Activated naive CD8-positive, alpha-beta T cell treated with anti-CD3 and anti-CD28 coated beads, Interleukin-2, amount 10 ng/mL, durations not matched to agents 7 days and 5 days (primary cell): Measurements from ENCODE around the gene SVOPL. TPM values are rescaled to one million over a fixed set of nuclear protein-coding genes. Genes with fewer than 3 reads are reported as not detected.

Experiments
- ATAC-seq: fragments of 150-1000 bp; cut with Tn5 transposase; one replicate; pipeline ENCODE4 v1.10.0; 2021; ENCODE audit warnings: low read depth, moderate library complexity
- POLR2A ChIA-PET: fragments of 350-600 bp; sonication (Branson Sonifier 250); formaldehyde crosslinking; loops from one replicate; lab custom pipeline; 2021; ENCODE audit warnings: antibody characterized with exemption; lab: Charles Lee
- DNase-seq: peaks from one replicate; pipeline ENCODE4 v3.0.0; 2021
- H3K27ac Mint-ChIP-seq: one replicate; pipeline ENCODE4 v1.8.0; 2022; ENCODE audit warnings: mild to moderate bottlenecking, mixed read lengths
- H3K27me3 Mint-ChIP-seq: one replicate; pipeline ENCODE4 v1.8.0; 2022; ENCODE audit warnings: mild to moderate bottlenecking, moderate library complexity, mixed read lengths
- H3K36me3 Mint-ChIP-seq: one replicate; pipeline ENCODE4 v1.8.0; 2021; ENCODE audit warnings: mild to moderate bottlenecking, mixed read lengths
- H3K4me1 Mint-ChIP-seq: one replicate; pipeline ENCODE4 v1.8.0; 2021; ENCODE audit warnings: mixed read lengths
- H3K4me3 Mint-ChIP-seq: one replicate; pipeline ENCODE4 v1.8.0; 2022; ENCODE audit warnings: mild to moderate bottlenecking, moderate library complexity, mixed read lengths
- H3K9me3 Mint-ChIP-seq: one replicate; pipeline ENCODE4 v1.8.0; 2021; ENCODE audit warnings: mixed read lengths
- total RNA-seq, 2 experiments: library from RNA; stranded (reverse); gene quantifications; one replicate each; pipeline ENCODE4 v1.2.3, GENCODE V29; 2021

SVOPL gene
- total RNA-seq, 2 experiments from 2014 or later: 2.5 to 4.9 TPM

DNA sequence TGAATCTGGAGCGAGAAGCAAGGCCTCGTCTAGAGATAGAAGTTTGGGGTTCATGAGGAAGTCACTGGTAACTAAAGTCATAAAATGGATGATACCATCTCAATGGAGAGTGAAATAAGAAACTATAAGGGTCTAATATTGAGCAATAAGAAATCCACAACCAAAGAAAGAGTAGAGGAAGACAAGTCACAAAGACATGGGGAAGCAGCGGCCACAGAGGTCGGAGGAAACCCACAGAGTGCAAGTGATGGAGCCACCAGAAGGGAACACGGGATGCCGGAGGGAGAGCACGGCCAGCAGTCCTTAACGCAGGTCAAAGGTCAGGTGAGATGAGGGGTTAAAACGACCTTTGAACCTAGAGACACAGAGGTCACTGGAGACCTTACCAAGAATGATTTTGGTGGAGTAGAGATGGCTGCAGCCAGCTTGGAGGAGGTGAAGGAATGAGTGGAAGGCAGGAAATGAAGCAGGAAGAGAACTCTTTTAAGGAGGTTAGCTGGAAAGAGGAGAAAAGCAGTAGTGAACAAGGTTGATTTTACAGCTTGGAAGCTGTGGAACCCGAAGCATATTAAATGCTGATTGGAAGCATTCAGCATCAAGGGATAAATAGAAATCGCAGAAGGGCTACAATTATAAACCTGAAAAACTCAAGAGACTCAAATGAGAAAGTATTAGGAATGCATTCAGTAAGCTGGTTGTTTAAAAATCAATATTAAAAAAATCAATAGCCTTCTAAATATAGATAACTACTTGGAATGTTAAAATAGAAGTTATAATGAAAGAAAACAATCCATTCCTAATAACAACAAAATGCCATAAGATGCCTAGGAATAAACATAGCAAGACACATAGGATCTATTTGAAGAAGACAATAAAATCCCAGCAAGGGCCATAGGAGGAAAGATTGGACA is 93.7 kb downstream of the SVOPL start:
- Mint-ChIP-seq H3K27me3 (no peaks in the 10 kb centered on the region), H3K4me1 (peaks cover 6% of the 10 kb centered on the region), H3K27ac (no peak overlapping the region), H3K9me3 (no peaks in the 10 kb centered on the region), H3K4me3 (no peak overlapping the region), H3K36me3 (no peaks in the 10 kb centered on the region)
- ATAC-seq: no peak
- POLR2A ChIA-PET: interaction anchor here (1.0 kb wide), 1 partner anchor 18 kb away, joined by 3 read pairs; no protein-coding TSS in a partner anchor
- DNase-seq: no peak

GRCh38 chr7:138606236-138606635 is 94.9 kb downstream of the SVOPL start:
- POLR2A ChIA-PET: no interaction called here
- Mint-ChIP-seq H3K4me1 (peaks cover 7% of the 10 kb centered on the region), H3K27ac (no peak overlapping the region), H3K36me3 (no peaks in the 10 kb centered on the region), H3K4me3 (no peak overlapping the region), H3K27me3 (no peaks in the 10 kb centered on the region), H3K9me3 (no peaks in the 10 kb centered on the region)
- ATAC-seq (no peak), DNase-seq (no peak)

DNA sequence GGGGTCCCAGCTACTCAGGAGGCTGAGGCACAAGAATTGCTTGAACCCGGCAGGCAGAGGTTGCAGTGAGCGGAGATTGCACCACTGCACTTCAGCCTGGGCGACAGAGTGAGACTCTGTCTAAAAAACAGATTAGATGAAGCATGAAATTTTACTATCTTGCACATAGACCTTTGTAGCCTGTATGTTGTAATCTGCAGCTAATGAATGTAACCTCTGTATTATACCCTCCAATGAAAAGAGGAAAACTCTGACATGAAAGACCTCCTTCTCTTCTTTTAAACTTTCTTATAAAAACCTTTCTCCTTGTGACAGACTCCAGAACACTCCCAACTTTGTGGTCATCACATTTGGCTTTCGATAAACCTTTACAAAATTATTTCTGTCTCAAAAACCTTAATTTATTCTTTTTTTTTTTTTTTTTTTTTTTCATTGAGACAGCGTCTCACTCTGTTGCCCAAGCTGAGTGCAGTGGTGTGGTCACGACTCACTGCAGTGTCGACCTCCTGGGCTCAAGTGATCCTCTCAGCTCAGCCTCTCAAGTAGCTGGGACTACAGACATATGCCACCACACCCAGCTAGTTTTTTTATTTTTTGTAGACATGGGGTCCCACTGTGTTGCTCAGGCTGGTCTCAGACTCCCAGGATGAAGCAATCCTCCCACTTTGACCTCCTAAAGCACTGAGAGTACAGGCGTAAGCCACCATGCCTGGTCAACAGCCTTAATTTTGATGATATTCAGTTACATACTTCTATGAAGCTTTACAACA is 97.4 kb downstream of the SVOPL start:
- POLR2A ChIA-PET: interaction anchor here (0.6 kb wide), 1 partner anchor 83 kb away, joined by 4 read pairs; no protein-coding TSS in a partner anchor
- Mint-ChIP-seq H3K36me3 (no peaks in the 10 kb centered on the region), H3K4me3 (no peak overlapping the region)

DNA sequence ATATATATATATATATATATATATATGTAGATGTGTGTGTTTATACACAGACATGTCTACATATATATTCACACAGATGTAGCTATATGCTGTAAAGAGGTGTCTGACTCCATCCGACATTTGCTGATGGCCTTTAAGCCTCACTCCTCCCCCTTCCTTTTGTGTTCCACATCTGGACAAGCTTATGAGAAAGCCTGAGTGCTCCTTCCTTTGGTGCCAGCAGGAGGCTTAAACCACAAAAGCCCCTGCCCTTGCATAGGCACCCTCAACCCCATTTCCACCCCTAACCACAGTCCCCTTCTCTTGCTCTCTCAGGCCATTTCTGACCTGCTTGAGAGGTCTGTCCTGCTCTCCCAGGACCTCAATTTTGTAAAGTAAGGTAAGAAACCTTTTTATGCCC is 98.7 kb downstream of the SVOPL start:
- no peaks in the 10 kb centered on the region for H3K27me3 Mint-ChIP-seq
- H3K4me3 Mint-ChIP-seq: no peak overlapping the region
- DNase-seq: no peak
- H3K27ac Mint-ChIP-seq: no peak overlapping the region
- H3K9me3 Mint-ChIP-seq: no peaks in the 10 kb centered on the region
- POLR2A ChIA-PET: no interaction called here
- H3K4me1 Mint-ChIP-seq: peaks cover 4% of the 10 kb centered on the region
- no peak for ATAC-seq
- no peaks in the 10 kb centered on the region for H3K36me3 Mint-ChIP-seq

More for the DNA sequence above, 97.4 kb downstream of the SVOPL start:
- ATAC-seq (no peak), DNase-seq (no peak)
- H3K27ac Mint-ChIP-seq: no peak overlapping the region
- no peaks in the 10 kb centered on the region for H3K27me3 Mint-ChIP-seq
- peaks cover 7% of the 10 kb centered on the region for H3K4me1 Mint-ChIP-seq
- no peaks in the 10 kb centered on the region for H3K9me3 Mint-ChIP-seq

GRCh38 chr7:138595454-138595853 is 105.7 kb downstream of the SVOPL start:
- ATAC-seq (no peak), DNase-seq (no peak)
- peaks cover 5% of the 10 kb centered on the region for H3K36me3 Mint-ChIP-seq
- POLR2A ChIA-PET: no interaction called here
- H3K4me3 Mint-ChIP-seq: no peak overlapping the region
- H3K27me3 Mint-ChIP-seq: no peaks in the 10 kb centered on the region
- no peaks in the 10 kb centered on the region for H3K4me1 Mint-ChIP-seq
- no peaks in the 10 kb centered on the region for H3K9me3 Mint-ChIP-seq
- H3K27ac Mint-ChIP-seq: no peak overlapping the region

DNA sequence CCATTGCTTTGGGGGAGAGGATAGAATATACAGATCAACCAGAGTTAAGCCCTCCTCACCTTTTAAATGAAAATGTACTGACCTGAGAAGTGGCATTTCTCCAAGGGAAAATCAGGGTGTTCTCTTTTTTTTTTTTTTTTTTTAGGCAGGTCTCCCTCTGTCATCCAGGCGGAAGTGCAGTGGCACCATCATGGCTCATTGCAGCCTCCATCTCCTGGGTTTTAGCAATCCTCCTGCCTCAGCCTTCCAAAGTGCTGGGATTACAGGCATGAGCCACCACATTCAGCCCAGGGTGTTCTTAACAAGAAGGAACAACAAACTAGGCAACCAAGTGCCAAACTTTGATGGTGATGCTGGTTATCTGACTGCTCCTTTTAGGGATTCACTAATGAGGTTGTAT is 111.0 kb downstream of the SVOPL start:
- Mint-ChIP-seq H3K36me3 (peaks cover 27% of the 10 kb centered on the region), H3K27ac (no peak overlapping the region), H3K4me1 (no peaks in the 10 kb centered on the region), H3K4me3 (no peak overlapping the region), H3K9me3 (no peaks in the 10 kb centered on the region), H3K27me3 (no peaks in the 10 kb centered on the region)
- no peak for ATAC-seq
- DNase-seq: no peak
- POLR2A ChIA-PET: no interaction called here

- Mint-ChIP-seq H3K36me3 (peaks cover 38% of the 10 kb centered on the region), H3K27ac (no peak overlapping the region), H3K27me3 (no peaks in the 10 kb centered on the region), H3K9me3 (no peaks in the 10 kb centered on the region), H3K4me1 (no peaks in the 10 kb centered on the region), H3K4me3 (no peak overlapping the region)
- ATAC-seq (no peak), DNase-seq (no peak)
- POLR2A ChIA-PET: no interaction called here
These were observed 112.2 kb downstream of the SVOPL start for GRCh38 chr7:138588986-138589385.

GRCh38 chr7:138587485-138587884 is 113.7 kb downstream of the SVOPL start:
- Mint-ChIP-seq H3K27ac (no peak overlapping the region), H3K4me1 (no peaks in the 10 kb centered on the region), H3K27me3 (no peaks in the 10 kb centered on the region), H3K4me3 (no peak overlapping the region), H3K9me3 (no peaks in the 10 kb centered on the region), H3K36me3 (peaks cover 41% of the 10 kb centered on the region)
- DNase-seq: no peak
- no peak for ATAC-seq
- POLR2A ChIA-PET: no interaction called here

GRCh38 chr7:138585283-138585993 is 115.7 kb downstream of the SVOPL start:
- H3K27ac Mint-ChIP-seq: no peak overlapping the region
- POLR2A ChIA-PET: no interaction called here
- no peaks in the 10 kb centered on the region for H3K27me3 Mint-ChIP-seq
- no peaks in the 10 kb centered on the region for H3K9me3 Mint-ChIP-seq
- no peak overlapping the region for H3K4me3 Mint-ChIP-seq
- H3K36me3 Mint-ChIP-seq: peaks cover 48% of the 10 kb centered on the region
- H3K4me1 Mint-ChIP-seq: no peaks in the 10 kb centered on the region
- DNase-seq (no peak), ATAC-seq (no peak)

DNA sequence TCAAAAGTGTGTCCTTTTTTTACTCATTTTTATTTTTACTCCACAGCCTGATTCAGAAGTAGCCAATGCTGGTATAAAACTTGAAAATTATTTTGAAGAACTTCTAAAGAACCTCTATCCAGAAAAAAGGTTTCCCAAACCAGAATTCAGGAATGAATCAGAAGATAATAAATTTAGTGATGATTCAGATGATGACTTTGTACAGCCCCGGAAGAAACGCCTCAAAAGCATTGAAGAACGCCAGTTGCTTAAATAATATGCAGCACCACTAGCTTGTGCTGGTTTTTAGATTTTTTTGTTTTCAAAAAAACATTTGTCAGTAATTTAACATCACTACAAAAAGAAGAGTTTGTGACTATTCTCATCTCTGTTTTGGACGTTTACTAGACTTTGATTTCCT is 116.5 kb downstream of the SVOPL start:
- Mint-ChIP-seq H3K27ac (no peak overlapping the region), H3K9me3 (no peaks in the 10 kb centered on the region), H3K4me1 (no peaks in the 10 kb centered on the region), H3K27me3 (no peaks in the 10 kb centered on the region), H3K36me3 (peaks cover 51% of the 10 kb centered on the region), H3K4me3 (no peak overlapping the region)
- DNase-seq (no peak), ATAC-seq (no peak)
- POLR2A ChIA-PET: no interaction called here

DNA sequence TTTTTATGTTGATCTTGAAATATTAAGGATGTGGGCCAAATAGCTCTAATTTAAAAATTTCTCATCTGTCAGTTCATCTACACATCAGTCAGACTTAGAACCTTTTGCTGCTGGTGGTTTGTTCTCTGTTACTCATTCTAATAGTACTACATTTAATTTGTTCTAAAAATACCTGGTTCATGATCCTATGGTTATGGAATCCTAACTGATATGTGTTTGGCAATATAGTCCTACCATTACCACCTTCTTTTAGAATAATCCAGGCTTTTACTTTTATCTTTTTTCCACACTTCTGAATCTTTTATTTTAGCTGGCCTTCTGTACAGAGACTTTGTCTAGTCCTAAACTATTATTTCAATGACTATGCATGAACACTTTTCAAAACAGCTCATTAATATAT is 116.9 kb downstream of the SVOPL start:
- POLR2A ChIA-PET: no interaction called here
- no peak overlapping the region for H3K4me3 Mint-ChIP-seq
- peaks cover 55% of the 10 kb centered on the region for H3K36me3 Mint-ChIP-seq
- no peaks in the 10 kb centered on the region for H3K4me1 Mint-ChIP-seq
- H3K27me3 Mint-ChIP-seq: no peaks in the 10 kb centered on the region
- ATAC-seq: no peak
- no peak for DNase-seq
- no peaks in the 10 kb centered on the region for H3K9me3 Mint-ChIP-seq
- no peak overlapping the region for H3K27ac Mint-ChIP-seq

- H3K4me3 Mint-ChIP-seq: no peak overlapping the region
- ATAC-seq (no peak), DNase-seq (no peak)
- POLR2A ChIA-PET: no interaction called here
- no peak overlapping the region for H3K27ac Mint-ChIP-seq
- no peaks in the 10 kb centered on the region for H3K9me3 Mint-ChIP-seq
- peaks cover 57% of the 10 kb centered on the region for H3K36me3 Mint-ChIP-seq
- H3K27me3 Mint-ChIP-seq: no peaks in the 10 kb centered on the region
- H3K4me1 Mint-ChIP-seq: no peaks in the 10 kb centered on the region
These were observed 120.1 kb downstream of the SVOPL start for GRCh38 chr7:138581065-138581464.

- H3K27me3 Mint-ChIP-seq: no peaks in the 10 kb centered on the region
- H3K36me3 Mint-ChIP-seq: peaks cover 51% of the 10 kb centered on the region
- no peaks in the 10 kb centered on the region for H3K9me3 Mint-ChIP-seq
- H3K27ac Mint-ChIP-seq: no peak overlapping the region
- DNase-seq: no peak
- POLR2A ChIA-PET: no interaction called here
- no peaks in the 10 kb centered on the region for H3K4me1 Mint-ChIP-seq
- ATAC-seq: no peak
- no peak overlapping the region for H3K4me3 Mint-ChIP-seq
These were observed 121.5 kb downstream of the SVOPL start for GRCh38 chr7:138579671-138580070.
